OCI-LY7 (cell line): ENCODE data around the gene PCDH9. TPM values are rescaled to one million over a fixed set of nuclear protein-coding genes. Genes with fewer than 3 reads are reported as not detected.
"Not testable (repeated sequence)": the region's sequence is repeated elsewhere in the genome, so short reads cannot be mapped to it uniquely, and the experiment has no call there.

Source experiments
- BruUV-seq: library from RNA; stranded (reverse); fragments of 400-500 nt; replicated peaks from 2 replicates; lab custom pipeline; 2021; lab: Mats Ljungman, UMichigan
- CTCF ChIA-PET: fragments of 300-600 bp; sonication (Branson Sonifier 250); formaldehyde crosslinking; loops from one replicate; lab custom pipeline; 2022; ENCODE audit warnings: antibody characterized with exemption; ENCODE audit not compliant: unreplicated experiment; lab: Charles Lee
- POLR2A ChIA-PET: fragments of 300-600 bp; sonication (Branson Sonifier 250); formaldehyde crosslinking; loops from one replicate; lab custom pipeline; 2022; ENCODE audit warnings: antibody characterized with exemption; lab: Charles Lee
- DNase-seq: peaks from one replicate; pipeline ENCODE4 v3.0.0-alpha.2; 2015; ENCODE audit warnings: low spot score
- H2AFZ ChIP-seq: fragments of 200-600 bp; sonication (generic), shearing (Covaris generic); 2 replicates; pipeline ENCODE4 v1.6.1; 2014; ENCODE audit warnings: mild to moderate bottlenecking, antibody characterized with exemption, low read length, moderate library complexity
- H3K27ac ChIP-seq: fragments of 200-600 bp; sonication (generic); 2 replicates; pipeline ENCODE4 v1.5.1; 2014; ENCODE audit warnings: mixed run types, low read depth, mild to moderate bottlenecking, moderate library complexity, low read length, inconsistent platforms; ENCODE audit not compliant: poor library complexity, severe bottlenecking
- H3K36me3 ChIP-seq: fragments of 200-600 bp; sonication (generic); 2 replicates; pipeline ENCODE4 v1.6.1; 2014; ENCODE audit warnings: mild to moderate bottlenecking, antibody characterized with exemption, low read length, moderate library complexity, mixed read lengths; ENCODE audit not compliant: insufficient read depth
- H3K4me1 ChIP-seq: fragments of 200-600 bp; sonication (generic); 2 replicates; pipeline ENCODE4 v1.5.1; 2014; ENCODE audit warnings: mild to moderate bottlenecking, low read length; ENCODE audit not compliant: insufficient read depth, poor library complexity, severe bottlenecking
- H3K4me2 ChIP-seq: fragments of 200-600 bp; sonication (generic); 2 replicates; pipeline ENCODE4 v1.6.1; 2014; ENCODE audit warnings: mild to moderate bottlenecking, low read length
- H3K4me3 ChIP-seq: fragments of 200-600 bp; sonication (generic); 2 replicates; pipeline ENCODE4 v1.5.1; 2014; ENCODE audit warnings: mild to moderate bottlenecking, low read depth, low read length; ENCODE audit not compliant: poor library complexity, severe bottlenecking
- H3K79me2 ChIP-seq: fragments of 200-600 bp; sonication (generic); 2 replicates; pipeline ENCODE4 v1.6.1; 2016; ENCODE audit warnings: low read depth, mild to moderate bottlenecking, low read length, moderate library complexity, mixed read lengths; ENCODE audit not compliant: insufficient read depth
- H3K9me2 ChIP-seq: fragments of 200-600 bp; sonication (generic); 2 replicates; pipeline ENCODE4 v1.6.1; 2016; ENCODE audit warnings: mild to moderate bottlenecking, low read length, mixed read lengths; ENCODE audit not compliant: insufficient read depth
- H3K9me3 ChIP-seq: fragments of 200-600 bp; sonication (generic); 2 replicates; pipeline ENCODE4 v1.6.1; 2014; ENCODE audit warnings: mild to moderate bottlenecking, mixed run types, low read length, mixed read lengths
- H4K20me1 ChIP-seq: fragments of 200-600 bp; sonication (generic); 2 replicates; pipeline ENCODE4 v1.6.1; 2014; ENCODE audit warnings: mild to moderate bottlenecking, antibody characterized with exemption, low read length, moderate library complexity, mixed read lengths; ENCODE audit not compliant: insufficient read depth
- EZH2phosphoT487 ChIP-seq: fragments of 200-600 bp; sonication (generic); IDR thresholded peaks from 2 replicates; pipeline ENCODE4 v1.6.1; 2018; ENCODE audit warnings: low read depth, borderline replicate concordance, mild to moderate bottlenecking, mixed run types, antibody characterized with exemption, low read length, moderate library complexity, mixed read lengths
- intact Hi-C: fragments of 100-400 bp; cut with micrococcal nuclease; formaldehyde crosslinking; loops from one replicate; pipeline ENCODE4 v1.10.0; 2022; ENCODE audit not compliant: unreplicated experiment
- total RNA-seq, 2 experiments: library from RNA; depleted of rRNA in 1 of 2; stranded (reverse); fragments of >200 nt in 1 of 2; shearing (Covaris generic) in 1 of 2; gene quantifications; 2 replicates each; pipeline ENCODE4 v1.2.3, GENCODE V29; 2014 to 2022
- TF ChIP-seq, protein P1 (sequence below): fragments of 200-600 bp; sonication (generic); conservative IDR thresholded peaks from 2 replicates; pipeline ENCODE4 v1.5.1; 2014; ENCODE audit warnings: mild to moderate bottlenecking, antibody characterized with exemption, low read length, moderate library complexity, mixed read lengths

Gene PCDH9
- total RNA-seq, 2 experiments from 2014 or later: 20.1 to 26.0 TPM

DNA sequence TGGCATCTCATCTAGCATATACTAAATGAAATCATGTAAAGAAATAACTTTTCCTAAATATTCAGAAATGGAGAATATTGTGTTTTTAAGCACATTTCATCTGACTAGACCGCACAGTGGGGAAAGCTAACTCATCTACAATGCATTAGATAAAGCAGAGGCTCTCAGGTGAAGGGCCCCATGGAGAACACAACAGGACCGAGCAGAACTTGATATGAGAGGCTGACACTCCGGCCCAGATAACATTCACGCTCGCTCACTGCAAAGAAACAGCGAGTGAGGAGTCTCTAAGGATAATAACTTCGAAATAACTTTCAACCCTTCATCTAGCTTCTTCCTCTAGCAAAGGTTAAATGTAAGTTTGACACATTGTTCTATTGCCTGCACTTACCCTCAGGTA, 130.6 kb downstream of the PCDH9 start:
- DNase-seq: no peak
- Histone ChIP-seq H3K79me2 (no peaks in the 10 kb centered on the region), H3K36me3 (no peaks in the 10 kb centered on the region), H3K9me3 (no peaks in the 10 kb centered on the region), H4K20me1 (no peaks in the 10 kb centered on the region), H3K4me3 (no peak overlapping the region), H2AFZ (no peak overlapping the region), H3K9me2 (no peaks in the 10 kb centered on the region), H3K27ac (no peak overlapping the region), H3K4me2 (no peak overlapping the region), H3K4me1 (no peaks in the 10 kb centered on the region)
- no TSS peak for BruUV-seq
- ChIA-PET CTCF (no interaction called here), POLR2A (interaction anchor here (0.5 to 0.8 kb wide), 2 partner anchors 10 to 122 kb away, joined by 3 read pairs; no protein-coding TSS in a partner anchor)
- TF ChIP-seq, protein P1, sequence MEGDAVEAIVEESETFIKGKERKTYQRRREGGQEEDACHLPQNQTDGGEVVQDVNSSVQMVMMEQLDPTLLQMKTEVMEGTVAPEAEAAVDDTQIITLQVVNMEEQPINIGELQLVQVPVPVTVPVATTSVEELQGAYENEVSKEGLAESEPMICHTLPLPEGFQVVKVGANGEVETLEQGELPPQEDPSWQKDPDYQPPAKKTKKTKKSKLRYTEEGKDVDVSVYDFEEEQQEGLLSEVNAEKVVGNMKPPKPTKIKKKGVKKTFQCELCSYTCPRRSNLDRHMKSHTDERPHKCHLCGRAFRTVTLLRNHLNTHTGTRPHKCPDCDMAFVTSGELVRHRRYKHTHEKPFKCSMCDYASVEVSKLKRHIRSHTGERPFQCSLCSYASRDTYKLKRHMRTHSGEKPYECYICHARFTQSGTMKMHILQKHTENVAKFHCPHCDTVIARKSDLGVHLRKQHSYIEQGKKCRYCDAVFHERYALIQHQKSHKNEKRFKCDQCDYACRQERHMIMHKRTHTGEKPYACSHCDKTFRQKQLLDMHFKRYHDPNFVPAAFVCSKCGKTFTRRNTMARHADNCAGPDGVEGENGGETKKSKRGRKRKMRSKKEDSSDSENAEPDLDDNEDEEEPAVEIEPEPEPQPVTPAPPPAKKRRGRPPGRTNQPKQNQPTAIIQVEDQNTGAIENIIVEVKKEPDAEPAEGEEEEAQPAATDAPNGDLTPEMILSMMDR: no peak
- TF ChIP-seq EZH2phosphoT487: no peak
- intact Hi-C loops: no loop called here

DNA sequence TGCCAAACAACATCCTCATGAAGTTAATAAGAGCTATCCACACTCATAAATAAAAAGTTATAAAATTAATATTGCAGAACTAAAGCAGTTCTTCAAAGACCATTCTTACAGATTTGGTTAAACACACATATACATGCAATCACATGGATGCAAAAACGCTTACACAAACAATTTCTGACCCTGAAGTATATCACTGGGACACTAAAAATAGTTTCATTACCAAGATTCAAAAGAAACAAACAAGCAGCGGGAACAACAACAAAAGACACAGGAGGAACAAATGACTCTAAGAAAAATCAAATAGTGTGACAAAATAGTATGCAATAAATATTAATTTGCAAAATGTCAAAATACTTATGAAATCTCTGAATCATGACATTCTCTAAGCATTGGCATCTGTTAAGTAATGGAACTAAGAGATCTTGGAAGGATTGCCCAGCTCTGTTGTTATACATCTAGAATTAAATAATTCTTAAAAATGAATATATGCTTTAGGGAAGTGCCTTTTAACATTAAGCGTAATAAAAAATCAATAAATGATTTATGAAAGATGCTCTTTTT, 132.2 kb downstream of the PCDH9 start:
- H3K4me2 ChIP-seq: no peak overlapping the region
- no peak overlapping the region for H3K4me3 ChIP-seq
- no TSS peak for BruUV-seq
- TF ChIP-seq, protein P1: no peak
- TF ChIP-seq EZH2phosphoT487: no peak
- ChIA-PET CTCF (no interaction called here), POLR2A (interaction anchor here (0.6 to 1.0 kb wide), 4 partner anchors 8 to 82 kb away, joined by 3 to 4 read pairs (median 3); no protein-coding TSS in a partner anchor)
- no peaks in the 10 kb centered on the region for H3K9me3 ChIP-seq
- H3K27ac ChIP-seq: no peak overlapping the region
- H2AFZ ChIP-seq: no peak overlapping the region
- no peaks in the 10 kb centered on the region for H4K20me1 ChIP-seq
- no peaks in the 10 kb centered on the region for H3K9me2 ChIP-seq
- DNase-seq: no peak
- no peaks in the 10 kb centered on the region for H3K36me3 ChIP-seq
- intact Hi-C loops: no loop called here
- H3K4me1 ChIP-seq: no peaks in the 10 kb centered on the region
- H3K79me2 ChIP-seq: no peaks in the 10 kb centered on the region

DNA sequence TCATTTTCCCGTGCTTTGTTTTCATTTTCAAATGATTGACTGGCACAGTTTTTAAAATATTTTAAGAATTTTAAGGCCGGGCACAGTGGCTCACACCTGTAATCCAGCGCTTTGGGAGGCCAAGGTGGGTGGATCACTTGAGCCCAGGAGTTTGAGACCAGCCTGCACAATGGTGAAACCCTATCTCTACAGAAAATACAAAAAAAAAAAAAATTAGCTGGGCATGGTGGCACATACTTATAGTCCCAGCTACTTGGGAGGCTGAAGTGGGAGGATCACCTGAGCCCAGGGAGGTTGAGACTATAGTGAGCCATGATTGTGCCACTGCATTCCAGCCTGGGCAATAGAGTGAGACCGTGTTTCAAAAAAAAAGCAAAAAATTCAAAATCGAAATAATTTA, 133.2 kb downstream of the PCDH9 start:
- intact Hi-C loops, DNase-seq, H3K4me3 ChIP-seq, CTCF ChIA-PET, H3K27ac ChIP-seq, H3K36me3 ChIP-seq, H3K4me2 ChIP-seq, H3K79me2 ChIP-seq, H3K9me3 ChIP-seq, H4K20me1 ChIP-seq, BruUV-seq, H3K9me2 ChIP-seq, H3K4me1 ChIP-seq: not testable (repeated sequence)
- H2AFZ ChIP-seq: 0 out of 2 replicates have a peak overlapping the region, but pooled peaks have one; percentile 56
- POLR2A ChIA-PET: interaction anchor here (0.6 to 1.0 kb wide), 6 partner anchors 9 to 242 kb away, joined by 3 to 4 read pairs (median 3); no protein-coding TSS in a partner anchor
